Erythroblast (primary cell): ENCODE measurements around the gene ZNF385D.

Experiments
- GATA1 ChIP-seq: IDR thresholded peaks from 2 replicates; pipeline ENCODE4 v1.6.1; 2011; ENCODE audit warnings: low read depth, mild to moderate bottlenecking, control low read depth, low read length, moderate library complexity
- POLR2A ChIP-seq: IDR thresholded peaks from 2 replicates; pipeline ENCODE4 v1.6.1; 2011; ENCODE audit warnings: mild to moderate bottlenecking, low read length

GRCh38 chr3:21618695-21619094 lies 132.3 kb downstream of the ZNF385D start:
- TF ChIP-seq POLR2A (no peak), GATA1 (no peak)
